Activated CD8-positive, alpha-beta T cell treated with anti-CD3 and anti-CD28 coated beads for 36 hours (primary cell): Measurements from ENCODE around the gene KCNH2. TPM values are rescaled to one million over a fixed set of nuclear protein-coding genes. Genes with fewer than 3 reads are reported as not detected.

Experiments used
- ATAC-seq: fragments of 200-7000 bp; cut with Tn5 transposase; one replicate; pipeline ENCODE4 v1.10.0; 2021; ENCODE audit warnings: mild to moderate bottlenecking, moderate library complexity
- CTCF ChIA-PET: fragments of 350-600 bp; sonication (Branson Sonifier 250); formaldehyde crosslinking; loops from one replicate; lab custom pipeline; 2021; ENCODE audit warnings: antibody characterized with exemption; lab: Charles Lee
- POLR2A ChIA-PET: fragments of 350-600 bp; sonication (Branson Sonifier 250); formaldehyde crosslinking; loops from one replicate; lab custom pipeline; 2021; ENCODE audit warnings: antibody characterized with exemption; lab: Charles Lee
- DNase-seq: peaks from one replicate; pipeline ENCODE4 v3.0.0-alpha.2; 2020
- H3K27ac Mint-ChIP-seq: one replicate; pipeline ENCODE4 v1.8.0; 2021; ENCODE audit warnings: mild to moderate bottlenecking, mixed read lengths
- H3K27me3 Mint-ChIP-seq: one replicate; pipeline ENCODE4 v1.8.0; 2021; ENCODE audit warnings: mixed read lengths
- H3K36me3 Mint-ChIP-seq: one replicate; pipeline ENCODE4 v1.8.0; 2021; ENCODE audit warnings: low read depth, mixed read lengths
- H3K4me1 Mint-ChIP-seq: one replicate; pipeline ENCODE4 v1.8.0; 2021; ENCODE audit warnings: low read depth, mixed read lengths
- H3K4me3 Mint-ChIP-seq: one replicate; pipeline ENCODE4 v1.8.0; 2021; ENCODE audit warnings: mild to moderate bottlenecking, moderate library complexity, mixed read lengths
- H3K9me3 Mint-ChIP-seq: one replicate; pipeline ENCODE4 v1.8.0; 2021; ENCODE audit warnings: mixed read lengths
- intact Hi-C: fragments of 100-400 bp; cut with micrococcal nuclease; formaldehyde crosslinking; loops from one replicate; pipeline ENCODE4 v1.10.0; 2022
- total RNA-seq, 2 experiments: library from RNA; stranded (reverse); gene quantifications; one replicate each; pipeline ENCODE4 v1.2.3, GENCODE V29; 2021
- TF ChIP-seq, protein P1 (sequence below): fragments of 200-600 bp; IDR thresholded peaks from one replicate; pipeline ENCODE4 v1.8.0; 2022; ENCODE audit warnings: antibody characterized with exemption, mild to moderate bottlenecking

The KCNH2 gene
- total RNA-seq, 2 experiments from 2014 or later, result 0.23 to 0.29 TPM

- no peak overlapping the region for H3K4me3 Mint-ChIP-seq
- TF ChIP-seq, protein P1, sequence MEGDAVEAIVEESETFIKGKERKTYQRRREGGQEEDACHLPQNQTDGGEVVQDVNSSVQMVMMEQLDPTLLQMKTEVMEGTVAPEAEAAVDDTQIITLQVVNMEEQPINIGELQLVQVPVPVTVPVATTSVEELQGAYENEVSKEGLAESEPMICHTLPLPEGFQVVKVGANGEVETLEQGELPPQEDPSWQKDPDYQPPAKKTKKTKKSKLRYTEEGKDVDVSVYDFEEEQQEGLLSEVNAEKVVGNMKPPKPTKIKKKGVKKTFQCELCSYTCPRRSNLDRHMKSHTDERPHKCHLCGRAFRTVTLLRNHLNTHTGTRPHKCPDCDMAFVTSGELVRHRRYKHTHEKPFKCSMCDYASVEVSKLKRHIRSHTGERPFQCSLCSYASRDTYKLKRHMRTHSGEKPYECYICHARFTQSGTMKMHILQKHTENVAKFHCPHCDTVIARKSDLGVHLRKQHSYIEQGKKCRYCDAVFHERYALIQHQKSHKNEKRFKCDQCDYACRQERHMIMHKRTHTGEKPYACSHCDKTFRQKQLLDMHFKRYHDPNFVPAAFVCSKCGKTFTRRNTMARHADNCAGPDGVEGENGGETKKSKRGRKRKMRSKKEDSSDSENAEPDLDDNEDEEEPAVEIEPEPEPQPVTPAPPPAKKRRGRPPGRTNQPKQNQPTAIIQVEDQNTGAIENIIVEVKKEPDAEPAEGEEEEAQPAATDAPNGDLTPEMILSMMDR, result no peak
- intact Hi-C loops, result no loop called here
- H3K27me3 Mint-ChIP-seq, result peaks cover 7% of the 10 kb centered on the region
- ChIA-PET POLR2A (interaction anchor here (0.8 kb wide), 1 partner anchor 61 kb away, joined by 3 read pairs; no protein-coding TSS in a partner anchor), CTCF (interaction anchor here (2.3 kb wide), 1 partner anchor 50 kb away, joined by 8 read pairs; no protein-coding TSS in a partner anchor)
- no peak for ATAC-seq
- H3K9me3 Mint-ChIP-seq, result no peaks in the 10 kb centered on the region
- DNase-seq, result no peak
- no peak overlapping the region for H3K27ac Mint-ChIP-seq
- peaks cover 2% of the 10 kb centered on the region for H3K4me1 Mint-ChIP-seq
- no peaks in the 10 kb centered on the region for H3K36me3 Mint-ChIP-seq
Measured at GRCh38 chr7:150947761-150948651, 30.1 kb downstream of the KCNH2 start.

DNA sequence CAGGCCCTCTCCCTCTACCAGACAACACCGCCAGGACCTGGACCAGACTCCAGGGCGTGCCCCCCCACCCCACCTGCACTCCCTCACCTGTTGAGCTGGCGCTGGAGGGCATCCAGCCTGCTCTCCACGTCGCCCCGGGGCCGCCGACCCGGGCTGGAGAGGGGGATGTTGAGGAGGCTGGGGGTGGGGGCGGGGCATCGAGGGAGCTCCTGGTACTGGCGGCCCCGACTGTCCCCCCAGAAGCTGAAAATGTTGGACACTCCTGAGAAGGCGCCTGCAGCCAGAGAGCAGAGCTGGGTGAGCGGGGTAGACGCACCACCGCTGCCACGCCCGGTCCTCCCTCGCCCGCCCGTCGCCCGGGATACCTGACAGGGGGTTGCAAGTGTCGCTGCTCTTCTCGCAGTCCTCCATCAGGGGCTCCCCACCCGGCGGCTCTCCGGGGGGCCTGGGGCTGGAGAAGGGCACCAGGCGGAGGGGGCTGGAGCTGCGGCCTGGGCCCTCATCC is 30.8 kb downstream of the KCNH2 start:
- intact Hi-C loops, result no loop called here
- Mint-ChIP-seq H3K4me3 (no peak overlapping the region), H3K4me1 (peaks cover 9% of the 10 kb centered on the region), H3K27me3 (peaks cover 7% of the 10 kb centered on the region), H3K9me3 (no peaks in the 10 kb centered on the region), H3K27ac (no peak overlapping the region), H3K36me3 (no peaks in the 10 kb centered on the region)
- ChIA-PET POLR2A (no interaction called here), CTCF (interaction anchor here (0.6 to 1.1 kb wide), 2 partner anchors 9 to 339 kb away, joined by 3 read pairs; no protein-coding TSS in a partner anchor)
- TF ChIP-seq, protein P1, result no peak
- DNase-seq (no peak), ATAC-seq (no peak)

DNA sequence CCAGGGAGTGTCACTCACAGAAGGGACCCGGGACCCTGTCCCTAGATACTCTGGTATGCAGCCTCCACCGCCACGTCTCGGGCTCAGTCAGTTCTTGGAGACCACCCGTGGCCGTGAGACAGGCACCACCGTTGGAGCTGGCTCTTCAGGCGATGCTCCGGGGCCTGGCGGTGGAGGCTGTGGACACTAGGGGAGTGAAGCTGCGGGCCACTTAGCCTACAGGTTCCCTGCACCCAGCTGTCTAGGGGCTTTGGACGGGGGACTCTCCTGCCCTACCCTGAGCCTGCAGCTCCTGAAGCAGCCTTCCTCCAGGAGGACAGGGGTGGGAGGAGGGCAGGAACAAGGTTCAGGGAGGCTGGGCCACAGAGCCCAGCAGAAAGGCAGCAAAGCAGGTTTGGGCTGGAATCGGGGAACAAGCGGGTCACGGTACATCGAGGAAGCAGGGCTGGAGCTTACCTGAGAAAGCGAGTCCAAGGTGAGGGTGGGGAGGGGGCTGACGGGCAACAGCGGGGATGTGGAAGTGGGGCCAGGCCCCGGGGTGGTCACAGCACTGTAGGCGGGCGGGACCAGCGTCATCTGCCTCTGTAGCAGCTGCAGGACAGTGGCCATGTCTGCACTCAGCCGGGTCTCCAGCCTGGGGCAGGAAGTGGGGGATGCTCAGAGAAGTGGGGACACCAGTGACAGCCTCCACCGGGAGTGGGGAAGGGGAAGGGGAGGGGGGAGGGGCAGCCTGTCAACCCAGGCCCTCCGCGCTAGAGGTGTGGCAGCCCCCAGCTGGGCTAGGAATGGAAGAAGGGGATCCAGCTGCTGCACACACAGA is 31.5 kb downstream of the KCNH2 start:
- no peak for DNase-seq
- H3K4me3 Mint-ChIP-seq, result no peak overlapping the region

GRCh38 chr7:150945853-150946420 is 32.2 kb downstream of the KCNH2 start:
- ChIA-PET POLR2A (interaction anchor here (1.2 kb wide), 1 partner anchor 17 kb away, joined by 4 read pairs; no protein-coding TSS in a partner anchor), CTCF (no interaction called here)
- Mint-ChIP-seq H3K4me3 (no peak overlapping the region), H3K4me1 (peaks cover 19% of the 10 kb centered on the region), H3K9me3 (no peaks in the 10 kb centered on the region), H3K36me3 (no peaks in the 10 kb centered on the region), H3K27me3 (peaks cover 7% of the 10 kb centered on the region), H3K27ac (no peak overlapping the region)
- no peak for ATAC-seq
- TF ChIP-seq, protein P1, result no peak
- DNase-seq, result no peak
- intact Hi-C loops, result no loop called here

More for the DNA sequence above, 31.5 kb downstream of the KCNH2 start:
- no peak for ATAC-seq
- ChIA-PET CTCF (interaction anchor here (0.6 to 1.1 kb wide), 2 partner anchors 9 to 339 kb away, joined by 3 read pairs; no protein-coding TSS in a partner anchor), POLR2A (no interaction called here)
- TF ChIP-seq, protein P1, result no peak
- Mint-ChIP-seq H3K9me3 (no peaks in the 10 kb centered on the region), H3K27me3 (peaks cover 7% of the 10 kb centered on the region), H3K36me3 (no peaks in the 10 kb centered on the region), H3K27ac (no peak overlapping the region), H3K4me1 (peaks cover 15% of the 10 kb centered on the region)
- intact Hi-C loops, result no loop called here
